Upper lobe of left lung (tissue), 6 donors: ENCODE measurements around the gene IRF5. TPM values are rescaled to one million over a fixed set of nuclear protein-coding genes. Genes with fewer than 3 reads are reported as not detected.
A peak's percentile ranks its signal among the peaks of the same experiment; 100 is the strongest.

Source experiments
- ATAC-seq, 2 donors: fragments of 200-7000 bp; cut with Tn5 transposase; one replicate each; pipeline ENCODE4 v1.9.1; 2022; ENCODE audit warnings: mild to moderate bottlenecking in 2 of 2, moderate library complexity in 2 of 2; ENCODE audit not compliant: low FRiP score in 2 of 2
- DNase-seq, 2 donors: peaks; one replicate each; pipeline ENCODE4 v3.0.0-alpha.2; 2019 to 2020
- H3K27ac ChIP-seq, 4 donors: fragments of 200-600 bp; sonication (generic); one replicate each; pipeline ENCODE4 v1.5.1; 2016 to 2019
- H3K27me3 ChIP-seq, 4 donors: fragments of 200-600 bp; sonication (generic); one replicate each; pipeline ENCODE4 v1.5.1; 2017 to 2019
- H3K36me3 ChIP-seq, 4 donors: fragments of 200-600 bp; sonication (generic); one replicate each; pipeline ENCODE4 v1.5.1; 2016 to 2019
- H3K4me1 ChIP-seq, 4 donors: fragments of 200-600 bp; sonication (generic); one replicate each; pipeline ENCODE4 v1.5.1; 2018 to 2019
- H3K4me3 ChIP-seq, 4 donors: fragments of 200-600 bp; sonication (generic); one replicate each; pipeline ENCODE4 v1.5.1; 2017 to 2019; ENCODE audit warnings: mild to moderate bottlenecking in 2 of 4, moderate library complexity in 1 of 4
- H3K9me3 ChIP-seq, 4 donors: fragments of 200-600 bp; sonication (generic); one replicate each; pipeline ENCODE4 v1.5.1; 2018 to 2019
- CTCF ChIP-seq, 6 experiments: fragments of 450-650 bp in 4 of 6; fragments of 200-600 bp in 2 of 6; sonication (generic) in 2 of 6; IDR thresholded peaks; one replicate each; pipeline ENCODE4 v1.5.1; 2016 to 2019; ENCODE audit warnings: antibody characterized with exemption in 6 of 6
- EP300 ChIP-seq, 4 donors: sonication (generic); formaldehyde crosslinking; IDR thresholded peaks; one replicate each; pipeline ENCODE4 v1.5.1; 2017; ENCODE audit warnings: antibody characterized with exemption in 4 of 4, control low read depth in 2 of 4
- POLR2A ChIP-seq, 4 donors: fragments of 450-650 bp; IDR thresholded peaks; one replicate each; pipeline ENCODE4 v1.5.1; 2016 to 2017; ENCODE audit warnings: antibody characterized with exemption in 4 of 4, mild to moderate bottlenecking in 2 of 4
- POLR2AphosphoS5 ChIP-seq, 2 donors: sonication (generic); formaldehyde crosslinking; IDR thresholded peaks; one replicate each; pipeline ENCODE4 v1.5.1; 2017; ENCODE audit warnings: antibody characterized with exemption in 2 of 2
- WGBS, 2 donors: methylation state at CpG; one replicate each; pipeline ENCODE4 v1.1.5; 2017 to 2018; 5-methylcytosine and 5-hydroxymethylcytosine counted together
- total RNA-seq, 6 donors: library from RNA; depleted of rRNA in 4 of 6; stranded (reverse); fragments of >200 nt in 4 of 6; gene quantifications; one replicate each; pipeline versions ENCODE4 v1.1.0 to v1.2.1, GENCODE V29; 2016 to 2021
- donor health status: DM: no; HTN: no; CAD: no; lungs with moderate emphysema.
- donor health status: DM: no; HTN: yes; CAD: no; lungs with severe emphysema.

Gene IRF5
- total RNA-seq, 6 donors from 2014 or later, result 10.7 to 83.8 (median 45.8) TPM

- H3K4me1 ChIP-seq, result no peaks in the 10 kb centered on the region
- WGBS, 2 donors, result 61 to 67% methylated on average over 1 of the region's 1 CpG
- peaks cover 0 to 10% (median 0%) of the 10 kb centered on the region in 4 donors for H3K9me3 ChIP-seq
- ATAC-seq (no peak), DNase-seq (no peak)
- no peak for TF ChIP-seq POLR2A (IDR thresholded peaks at IDR 0.05)
- no peak for TF ChIP-seq CTCF (IDR thresholded peaks at IDR 0.05)
- TF ChIP-seq POLR2AphosphoS5 (IDR thresholded peaks at IDR 0.05), result no peak
- no peak for TF ChIP-seq EP300 (IDR thresholded peaks at IDR 0.05)
- no peak overlapping the region for H3K27ac ChIP-seq
- H3K36me3 ChIP-seq, result no peaks in the 10 kb centered on the region
- H3K27me3 ChIP-seq, result no peaks in the 10 kb centered on the region
- no peak overlapping the region for H3K4me3 ChIP-seq
These were observed 37.5 kb upstream of the IRF5 start for GRCh38 chr7:128900237-128900636.

- peaks cover 0 to 3% (median 0%) of the 10 kb centered on the region in 4 donors for H3K27me3 ChIP-seq
- no peaks in the 10 kb centered on the region for H3K36me3 ChIP-seq
- ATAC-seq (peak; percentile 9 to 55), DNase-seq (no peak)
- H3K27ac ChIP-seq, result no peak overlapping the region
- WGBS, 2 donors, result 66 to 72% methylated on average over 9 to 12 of the region's 12 CpGs
- H3K4me3 ChIP-seq, result no peak overlapping the region
- TF ChIP-seq CTCF (IDR thresholded peaks at IDR 0.05) (no peak), EP300 (IDR thresholded peaks at IDR 0.05) (no peak), POLR2AphosphoS5 (IDR thresholded peaks at IDR 0.05) (no peak), POLR2A (IDR thresholded peaks at IDR 0.05) (no peak)
- H3K9me3 ChIP-seq, result peaks cover 0 to 10% (median 0%) of the 10 kb centered on the region in 4 donors
- H3K4me1 ChIP-seq, result no peaks in the 10 kb centered on the region
These were observed 34.8 kb upstream of the IRF5 start for GRCh38 chr7:128902761-128903585.

GRCh38 chr7:128903621-128904361, 33.9 kb upstream of the IRF5 start:
- no peak for TF ChIP-seq EP300 (IDR thresholded peaks at IDR 0.05)
- TF ChIP-seq POLR2A (IDR thresholded peaks at IDR 0.05), result no peak
- no peak for TF ChIP-seq CTCF (IDR thresholded peaks at IDR 0.05)
- TF ChIP-seq POLR2AphosphoS5 (IDR thresholded peaks at IDR 0.05), result no peak
- DNase-seq, result peak in 1 of 2 donors; percentile 58

GRCh38 chr7:128904381-128905197, 33.1 kb upstream of the IRF5 start:
- WGBS, 2 donors, result 28 to 38% methylated on average over 8 of the region's 8 CpGs
- DNase-seq (peak in 1 of 2 donors; percentile 57), ATAC-seq (peak in 1 of 2 donors; percentile 73)
- H3K27ac ChIP-seq, result no peak overlapping the region
- no peaks in the 10 kb centered on the region for H3K36me3 ChIP-seq
- H3K4me1 ChIP-seq, result peaks cover 0 to 3% (median under 1%) of the 10 kb centered on the region in 4 donors
- no peak overlapping the region for H3K4me3 ChIP-seq
- TF ChIP-seq POLR2AphosphoS5 (IDR thresholded peaks at IDR 0.05), result no peak
- peak; percentile 15 to 71 (median 59) for TF ChIP-seq CTCF (IDR thresholded peaks at IDR 0.05)
- H3K27me3 ChIP-seq, result peaks cover 0 to 12% (median under 1%) of the 10 kb centered on the region in 4 donors
- H3K9me3 ChIP-seq, result peaks cover 0 to 3% (median 0%) of the 10 kb centered on the region in 4 donors

More at GRCh38 chr7:128903621-128904361, 33.9 kb upstream of the IRF5 start:
- H3K36me3 ChIP-seq, result no peaks in the 10 kb centered on the region
- H3K27me3 ChIP-seq, result peaks cover 0 to 9% (median 0%) of the 10 kb centered on the region in 4 donors
- no peaks in the 10 kb centered on the region for H3K4me1 ChIP-seq
- H3K9me3 ChIP-seq, result peaks cover 0 to 10% (median 0%) of the 10 kb centered on the region in 4 donors
- no peak overlapping the region for H3K27ac ChIP-seq
- H3K4me3 ChIP-seq, result no peak overlapping the region
- ATAC-seq, result peak; percentile 8 to 15
- 73 to 81% methylated on average over 10 to 14 of the region's 14 CpGs for WGBS, 2 donors
